HTR-8/SVneo (cell line): ENCODE results near the gene CRBN.

Experiments used
- DNase-seq: peaks from one replicate; pipeline ENCODE4 v3.0.0; 2011; ENCODE audit warnings: low spot score, mixed read lengths; ENCODE audit not compliant: insufficient read length
- FAIRE-seq: peaks from 2 replicates; lab custom pipeline; 2011; peaks lifted over from hg19 to GRCh38; lab: Jason Lieb, UNC

The CRBN gene

GRCh38 chr3:3117651-3118050 lies 61.8 kb downstream of the CRBN start:
- DNase-seq: no peak
- FAIRE-seq: no peak

- DNase-seq (no peak), FAIRE-seq (no peak)
Measured at GRCh38 chr3:3113042-3113709, 66.3 kb downstream of the CRBN start.

GRCh38 chr3:3110749-3111361 lies 68.6 kb downstream of the CRBN start:
- FAIRE-seq: no peak
- no peak for DNase-seq

GRCh38 chr3:3110299-3110630 lies 69.2 kb downstream of the CRBN start, which contains the start of gene IL5RA:
IL5RA (minus strand) TSS chr3:3110374; CDS start chr3:3104984, 5,390 bp downstream.
- FAIRE-seq: no peak
- no peak for DNase-seq

GRCh38 chr3:3109407-3110298 lies 69.8 kb downstream of the CRBN start:
- no peak for DNase-seq
- no peak for FAIRE-seq

GRCh38 chr3:3107858-3108257 lies 71.6 kb downstream of the CRBN start:
- FAIRE-seq (no peak), DNase-seq (no peak)

- DNase-seq (no peak), FAIRE-seq (no peak)
Measured at GRCh38 chr3:3107181-3107580, 72.3 kb downstream of the CRBN start.

GRCh38 chr3:3105815-3106214 lies 73.7 kb downstream of the CRBN start:
- FAIRE-seq (no peak), DNase-seq (no peak)

- no peak for FAIRE-seq
- no peak for DNase-seq
Measured at GRCh38 chr3:3105246-3105645, 74.2 kb downstream of the CRBN start.

- DNase-seq (no peak), FAIRE-seq (no peak)
Measured at GRCh38 chr3:3102751-3103150, 76.7 kb downstream of the CRBN start.

- no peak for FAIRE-seq
- no peak for DNase-seq
Measured at GRCh38 chr3:3101660-3102458, 77.6 kb downstream of the CRBN start.
